IMR-90 (cell line): ENCODE data around the gene DNMT1. TPM values are rescaled to one million over a fixed set of nuclear protein-coding genes. Genes with fewer than 3 reads are reported as not detected.

Source experiments
- ATAC-seq: fragments of 200-7000 bp; cut with Tn5 transposase; 2 replicates; pipeline ENCODE4 v1.9.1; 2020; ENCODE audit warnings: low read depth, mild to moderate bottlenecking, moderate library complexity
- BruUV-seq: library from RNA; stranded (reverse); fragments of 400-500 nt; replicated peaks from 2 replicates; lab custom pipeline; 2021; lab: Mats Ljungman, UMichigan
- CTCF ChIA-PET: fragments of 300-600 bp; formaldehyde crosslinking; extraction: SDS; loops from one replicate; lab custom pipeline; 2021; ENCODE audit warnings: antibody characterized with exemption; lab: Yijun Ruan, JAX
- POLR2A ChIA-PET: fragments of 300-600 bp; sonication (Branson Sonifier 250); formaldehyde crosslinking; loops from one replicate; lab custom pipeline; 2022; ENCODE audit warnings: antibody characterized with exemption; ENCODE audit not compliant: unreplicated experiment; lab: Charles Lee
- DNase-seq: peaks from one replicate; pipeline ENCODE4 v3.0.0; 2013
- H2AFZ ChIP-seq: replicated peaks from 2 replicates; pipeline ENCODE3; 2013; ENCODE audit warnings: low read length, mild to moderate bottlenecking; ENCODE audit not compliant: poor library complexity
- H2AK5ac ChIP-seq: 2 replicates; pipeline ENCODE4 v1.6.1; 2013; ENCODE audit warnings: low read depth, low read length, inconsistent platforms
- H2AK9ac ChIP-seq: replicated peaks from 2 replicates; pipeline ENCODE3; 2013; ENCODE audit warnings: mild to moderate bottlenecking, low read depth, low read length, moderate library complexity; ENCODE audit not compliant: poor library complexity
- H2BK120ac ChIP-seq: 2 replicates; pipeline ENCODE4 v1.6.1; 2013; ENCODE audit warnings: low read depth, low read length, inconsistent platforms
- H2BK15ac ChIP-seq: 3 replicates; pipeline ENCODE4 v1.6.1; 2013; ENCODE audit warnings: low read depth, low read length, inconsistent platforms
- H2BK20ac ChIP-seq: 2 replicates; pipeline ENCODE4 v1.6.1; 2013; ENCODE audit warnings: low read depth, mild to moderate bottlenecking, inconsistent platforms, low read length, moderate library complexity
- H2BK5ac ChIP-seq: 2 replicates; pipeline ENCODE4 v1.6.1; 2013; ENCODE audit warnings: mild to moderate bottlenecking, low read depth, low read length, inconsistent platforms; ENCODE audit not compliant: poor library complexity, severe bottlenecking
- H3K14ac ChIP-seq: replicated peaks from 2 replicates; pipeline ENCODE4 v1.6.1; 2013; ENCODE audit warnings: low read depth, low read length, inconsistent platforms
- H3K18ac ChIP-seq: 2 replicates; pipeline ENCODE4 v1.6.1; 2013; ENCODE audit warnings: low read depth, low read length, control low read depth
- H3K23ac ChIP-seq: 2 replicates; pipeline ENCODE4 v1.6.1; 2013; ENCODE audit warnings: low read depth, low read length, inconsistent platforms
- H3K27ac ChIP-seq: 2 replicates; pipeline ENCODE4 v1.5.1; 2013; ENCODE audit warnings: mild to moderate bottlenecking, control low read depth, low read length; ENCODE audit not compliant: insufficient read depth
- H3K27me3 ChIP-seq: 2 replicates; pipeline ENCODE4 v1.6.1; 2013; ENCODE audit warnings: low read length; ENCODE audit not compliant: control insufficient read depth, insufficient read depth
- H3K36me3 ChIP-seq: 2 replicates; pipeline ENCODE4 v1.6.1; 2013; ENCODE audit warnings: low read length, mixed read lengths; ENCODE audit not compliant: control insufficient read depth, insufficient read depth
- H3K4ac ChIP-seq: 2 replicates; pipeline ENCODE4 v1.6.1; 2013; ENCODE audit warnings: low read depth, low read length, inconsistent platforms
- H3K4me1 ChIP-seq: 2 replicates; pipeline ENCODE4 v1.6.1; 2013; ENCODE audit warnings: low read length, mixed read lengths; ENCODE audit not compliant: control insufficient read depth, insufficient read depth
- H3K4me2 ChIP-seq: 2 replicates; pipeline ENCODE4 v1.6.1; 2013; ENCODE audit warnings: low read depth, mild to moderate bottlenecking, control low read depth, low read length, moderate library complexity
- H3K4me3 ChIP-seq: 2 replicates; pipeline ENCODE4 v1.5.1; 2013; ENCODE audit warnings: low read depth, mild to moderate bottlenecking, control low read depth, low read length, moderate library complexity; ENCODE audit not compliant: insufficient read depth
- H3K56ac ChIP-seq: 2 replicates; pipeline ENCODE4 v1.6.1; 2013; ENCODE audit warnings: low read length, inconsistent platforms; ENCODE audit not compliant: insufficient read depth; ENCODE audit errors: extremely low read depth
- H3K79me1 ChIP-seq, 2 experiments: 2 replicates each; pipeline ENCODE4 v1.6.1; 2013; ENCODE audit warnings: low read length in 2 of 2, inconsistent platforms in 1 of 2, low read depth in 1 of 2
- H3K9ac ChIP-seq: 2 replicates; pipeline ENCODE4 v1.6.1; 2013; ENCODE audit warnings: low read depth, low read length, control low read depth
- H3K9me1 ChIP-seq: 2 replicates; pipeline ENCODE4 v1.6.1; 2013; ENCODE audit warnings: low read length, inconsistent platforms; ENCODE audit not compliant: insufficient read depth
- H3K9me3 ChIP-seq: 2 replicates; pipeline ENCODE4 v1.6.1; 2013; ENCODE audit warnings: low read length; ENCODE audit not compliant: control insufficient read depth, insufficient read depth
- H4K20me1 ChIP-seq: 2 replicates; pipeline ENCODE4 v1.6.1; 2013; ENCODE audit warnings: low read length, inconsistent platforms; ENCODE audit not compliant: insufficient read depth
- H4K5ac ChIP-seq: 2 replicates; pipeline ENCODE4 v1.6.1; 2013; ENCODE audit warnings: mild to moderate bottlenecking, low read depth, low read length, control low read depth
- H4K8ac ChIP-seq, 2 experiments: 2 replicates each; pipeline ENCODE4 v1.6.1; 2013; ENCODE audit warnings: low read depth in 2 of 2, low read length in 2 of 2, control low read depth in 1 of 2, inconsistent platforms in 1 of 2
- H4K91ac ChIP-seq: 2 replicates; pipeline ENCODE4 v1.6.1; 2013; ENCODE audit warnings: low read depth, low read length, inconsistent platforms; ENCODE audit not compliant: insufficient read depth
- BHLHE40 ChIP-seq: fragments of 150-350 bp; IDR thresholded peaks from 2 replicates; pipeline ENCODE4 v1.6.1; 2016; ENCODE audit warnings: mild to moderate bottlenecking, low read depth, low read length
- CEBPB ChIP-seq: IDR thresholded peaks from 2 replicates; pipeline ENCODE4 v1.6.1; 2012; ENCODE audit warnings: low read depth, low read length, improper control_type of control experiment
- CHD1 ChIP-seq: IDR thresholded peaks from 2 replicates; pipeline ENCODE4 v1.6.1; 2012; ENCODE audit warnings: low read depth, low read length, improper control_type of control experiment
- FOS ChIP-seq: fragments of 150-350 bp; IDR thresholded peaks from 2 replicates; pipeline ENCODE4 v1.6.1; 2016; ENCODE audit warnings: low read depth, low read length
- MAFK ChIP-seq: IDR thresholded peaks from 2 replicates; pipeline ENCODE4 v1.6.1; 2012; ENCODE audit warnings: low read depth, low read length, improper control_type of control experiment
- MAZ ChIP-seq: IDR thresholded peaks from 2 replicates; pipeline ENCODE4 v1.6.1; 2012; ENCODE audit warnings: low read depth, mild to moderate bottlenecking, low read length, improper control_type of control experiment, moderate library complexity, borderline replicate concordance
- MXI1 ChIP-seq: IDR thresholded peaks from 2 replicates; pipeline ENCODE4 v1.6.1; 2012; ENCODE audit warnings: low read depth, mild to moderate bottlenecking, low read length, moderate library complexity, borderline replicate concordance
- NFE2L2 ChIP-seq: fragments of 150-350 bp; IDR thresholded peaks from 2 replicates; pipeline ENCODE4 v1.6.1; 2016; ENCODE audit warnings: low read depth, mild to moderate bottlenecking, low read length
- POLR2A ChIP-seq: IDR thresholded peaks from 2 replicates; pipeline ENCODE4 v1.6.1; 2012; ENCODE audit warnings: mild to moderate bottlenecking, low read depth, low read length
- RAD21 ChIP-seq: IDR thresholded peaks from 2 replicates; pipeline ENCODE4 v1.6.1; 2012; ENCODE audit warnings: low read length, improper control_type of control experiment
- RCOR1 ChIP-seq: IDR thresholded peaks from 2 replicates; pipeline ENCODE4 v1.6.1; 2012; ENCODE audit warnings: mild to moderate bottlenecking, low read length, improper control_type of control experiment; ENCODE audit not compliant: insufficient replicate concordance
- RFX5 ChIP-seq: IDR thresholded peaks from 2 replicates; pipeline ENCODE4 v1.8.0; 2012; ENCODE audit warnings: low read depth, mild to moderate bottlenecking, low read length, moderate library complexity
- SMC3 ChIP-seq: fragments of 150-350 bp; IDR thresholded peaks from 2 replicates; pipeline ENCODE4 v1.6.1; 2016; ENCODE audit warnings: low read depth, mild to moderate bottlenecking, antibody characterized with exemption, low read length, moderate library complexity
- WGBS, 2 experiments: methylation state at CpG; one replicate each; pipeline versions ENCODE4 v1.1.5 to v1.1.7; 2013; ENCODE audit warnings: missing lambda C conversion rate in 2 of 2; ENCODE audit not compliant: insufficient read length in 1 of 2; ENCODE audit errors: extremely low coverage in 2 of 2; 5-methylcytosine and 5-hydroxymethylcytosine counted together
- dilution Hi-C: fragments of 300-500 bp; cut with HindIII; formaldehyde crosslinking; loops from one replicate; pipeline ENCODE4 v1.14.3; 2018; ENCODE audit warnings: low sequenced_read_pairs; ENCODE audit not compliant: unreplicated experiment
- in situ Hi-C: fragments of 300-500 bp; cut with MboI; formaldehyde crosslinking; loops from 3 replicates; pipeline ENCODE4 v1.14.3; 2019; ENCODE audit warnings: low sequenced_read_pairs, inconsistent platforms, mixed read lengths
- intact Hi-C: fragments of 100-400 bp; cut with micrococcal nuclease; formaldehyde crosslinking; loops from 2 replicates; pipeline ENCODE4 v1.10.0; 2022
- polyA plus RNA-seq, 3 experiments: library from polyadenylated mRNA; depleted of rRNA; stranded (reverse); fragments of >200 nt; gene quantifications; 2 replicates each; pipeline ENCODE4 v1.2.3, GENCODE V29; 2012; ENCODE audit warnings: low replicate concordance in 1 of 3
- total RNA-seq: library from RNA; depleted of rRNA; stranded (reverse); fragments of >200 nt; gene quantifications from 2 replicates; pipeline ENCODE4 v1.2.3, GENCODE V29; 2012
- TF ChIP-seq, protein P1 (sequence below): conservative IDR thresholded peaks from 2 replicates; pipeline ENCODE4 v1.5.1; 2012; ENCODE audit warnings: mild to moderate bottlenecking, low read depth, low read length, improper control_type of control experiment
- TF ChIP-seq, protein P2 (sequence below): fragments of 150-350 bp; IDR thresholded peaks from 2 replicates; pipeline ENCODE4 v1.6.1; 2017; ENCODE audit warnings: mild to moderate bottlenecking, antibody characterized with exemption, low read length, low read depth
- TF ChIP-seq, protein P3 (sequence below): fragments of 150-350 bp; IDR thresholded peaks from 2 replicates; pipeline ENCODE4 v1.6.1; 2016; ENCODE audit warnings: low read depth, mild to moderate bottlenecking, low read length, moderate library complexity, borderline replicate concordance

Gene DNMT1
- total and polyA plus RNA-seq, 2 of the 4 experiments (the other 2 are of a cell fraction): 26.2 to 83.6 TPM

DNA sequence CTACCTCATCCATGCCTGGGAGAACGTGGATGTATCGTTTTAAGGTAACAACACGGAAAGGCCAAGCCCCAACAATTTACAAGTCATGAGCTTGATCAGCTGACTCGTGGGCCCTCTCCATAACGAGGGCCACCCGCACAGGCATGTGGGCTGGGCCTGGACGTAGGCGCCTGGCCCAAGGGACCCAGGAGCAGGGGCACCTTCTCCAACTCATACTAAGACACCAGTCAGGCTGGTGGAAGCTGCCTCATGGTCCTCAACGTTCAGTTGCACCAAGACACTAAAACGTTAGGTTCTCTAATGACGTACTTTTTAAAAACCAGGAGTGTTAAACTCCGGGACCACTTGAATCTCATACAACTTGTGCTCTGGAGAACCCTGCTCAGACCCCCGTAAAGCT, 53.3 kb downstream of the DNMT1 start:
- in situ Hi-C loops: no loop called here

More for the DNA sequence above, 53.3 kb downstream of the DNMT1 start:
- dilution Hi-C loops (no loop called here), intact Hi-C loops (no loop called here)
- POLR2A ChIA-PET: interaction anchor here (0.6 kb wide), 1 partner anchor 29 kb away, joined by 3 read pairs; no protein-coding TSS in a partner anchor
- CTCF ChIA-PET: no interaction called here
- Histone ChIP-seq H4K8ac (no peak overlapping the region), H4K20me1 (peaks cover 4% of the 10 kb centered on the region; the same call in 1 of the 2 replicates), H3K23ac (no peak overlapping the region), H3K18ac (no peak overlapping the region), H3K27me3 (no peaks in the 10 kb centered on the region), H3K4me3 (no peak overlapping the region), H3K36me3 (peaks cover 87% of the 10 kb centered on the region), H2BK15ac (no peak overlapping the region), H3K14ac (no peak overlapping the region), H3K79me1 (peaks cover 10 to 17% of the 10 kb centered on the region in 2 experiments; a peak in 3 of 4 replicates), H2BK20ac (no peak overlapping the region), H2AFZ (no peak overlapping the region), H4K5ac (no peak overlapping the region), H2AK5ac (no peak overlapping the region), H3K27ac (no peak overlapping the region), H3K9me3 (no peaks in the 10 kb centered on the region), H3K9me1 (no peaks in the 10 kb centered on the region), H2BK120ac (no peak overlapping the region), H2AK9ac (no peak overlapping the region), H3K4ac (no peak overlapping the region), H3K9ac (no peak overlapping the region), H3K4me1 (no peaks in the 10 kb centered on the region), H3K4me2 (no peak overlapping the region), H4K91ac (no peak overlapping the region), H3K56ac (no peak overlapping the region), H2BK5ac (no peak overlapping the region)
- DNase-seq (no peak), ATAC-seq (no peak)
- 84% methylated on average over 7 of the region's 13 CpGs; no CpG with 5 or more reads in 1 of the 2 experiments for WGBS, 2 experiments
- BruUV-seq: TSS peak; percentile 51
- no peak for TF ChIP-seq RFX5
- no peak for TF ChIP-seq RAD21
- TF ChIP-seq, protein P1, sequence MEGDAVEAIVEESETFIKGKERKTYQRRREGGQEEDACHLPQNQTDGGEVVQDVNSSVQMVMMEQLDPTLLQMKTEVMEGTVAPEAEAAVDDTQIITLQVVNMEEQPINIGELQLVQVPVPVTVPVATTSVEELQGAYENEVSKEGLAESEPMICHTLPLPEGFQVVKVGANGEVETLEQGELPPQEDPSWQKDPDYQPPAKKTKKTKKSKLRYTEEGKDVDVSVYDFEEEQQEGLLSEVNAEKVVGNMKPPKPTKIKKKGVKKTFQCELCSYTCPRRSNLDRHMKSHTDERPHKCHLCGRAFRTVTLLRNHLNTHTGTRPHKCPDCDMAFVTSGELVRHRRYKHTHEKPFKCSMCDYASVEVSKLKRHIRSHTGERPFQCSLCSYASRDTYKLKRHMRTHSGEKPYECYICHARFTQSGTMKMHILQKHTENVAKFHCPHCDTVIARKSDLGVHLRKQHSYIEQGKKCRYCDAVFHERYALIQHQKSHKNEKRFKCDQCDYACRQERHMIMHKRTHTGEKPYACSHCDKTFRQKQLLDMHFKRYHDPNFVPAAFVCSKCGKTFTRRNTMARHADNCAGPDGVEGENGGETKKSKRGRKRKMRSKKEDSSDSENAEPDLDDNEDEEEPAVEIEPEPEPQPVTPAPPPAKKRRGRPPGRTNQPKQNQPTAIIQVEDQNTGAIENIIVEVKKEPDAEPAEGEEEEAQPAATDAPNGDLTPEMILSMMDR: no peak
- no peak for TF ChIP-seq CHD1
- no peak for TF ChIP-seq POLR2A
- TF ChIP-seq RCOR1: no peak
- TF ChIP-seq NFE2L2: no peak
- TF ChIP-seq MXI1: no peak
- TF ChIP-seq, protein P2, sequence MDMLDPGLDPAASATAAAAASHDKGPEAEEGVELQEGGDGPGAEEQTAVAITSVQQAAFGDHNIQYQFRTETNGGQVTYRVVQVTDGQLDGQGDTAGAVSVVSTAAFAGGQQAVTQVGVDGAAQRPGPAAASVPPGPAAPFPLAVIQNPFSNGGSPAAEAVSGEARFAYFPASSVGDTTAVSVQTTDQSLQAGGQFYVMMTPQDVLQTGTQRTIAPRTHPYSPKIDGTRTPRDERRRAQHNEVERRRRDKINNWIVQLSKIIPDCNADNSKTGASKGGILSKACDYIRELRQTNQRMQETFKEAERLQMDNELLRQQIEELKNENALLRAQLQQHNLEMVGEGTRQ: no peak
- no peak for TF ChIP-seq MAFK
- TF ChIP-seq CEBPB: no peak
- TF ChIP-seq, protein P3, sequence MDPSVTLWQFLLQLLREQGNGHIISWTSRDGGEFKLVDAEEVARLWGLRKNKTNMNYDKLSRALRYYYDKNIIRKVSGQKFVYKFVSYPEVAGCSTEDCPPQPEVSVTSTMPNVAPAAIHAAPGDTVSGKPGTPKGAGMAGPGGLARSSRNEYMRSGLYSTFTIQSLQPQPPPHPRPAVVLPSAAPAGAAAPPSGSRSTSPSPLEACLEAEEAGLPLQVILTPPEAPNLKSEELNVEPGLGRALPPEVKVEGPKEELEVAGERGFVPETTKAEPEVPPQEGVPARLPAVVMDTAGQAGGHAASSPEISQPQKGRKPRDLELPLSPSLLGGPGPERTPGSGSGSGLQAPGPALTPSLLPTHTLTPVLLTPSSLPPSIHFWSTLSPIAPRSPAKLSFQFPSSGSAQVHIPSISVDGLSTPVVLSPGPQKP: no peak
- TF ChIP-seq SMC3: no peak
- no peak for TF ChIP-seq FOS
- TF ChIP-seq MAZ: no peak
- TF ChIP-seq BHLHE40: no peak
